Measurements from ENCODE around the gene HKDC1. TPM values are rescaled to one million over a fixed set of nuclear protein-coding genes. Genes with fewer than 3 reads are reported as not detected.

Gene HKDC1
- total RNA-seq, 1 experiment from 2014 or later = 1.7 TPM

DNA sequence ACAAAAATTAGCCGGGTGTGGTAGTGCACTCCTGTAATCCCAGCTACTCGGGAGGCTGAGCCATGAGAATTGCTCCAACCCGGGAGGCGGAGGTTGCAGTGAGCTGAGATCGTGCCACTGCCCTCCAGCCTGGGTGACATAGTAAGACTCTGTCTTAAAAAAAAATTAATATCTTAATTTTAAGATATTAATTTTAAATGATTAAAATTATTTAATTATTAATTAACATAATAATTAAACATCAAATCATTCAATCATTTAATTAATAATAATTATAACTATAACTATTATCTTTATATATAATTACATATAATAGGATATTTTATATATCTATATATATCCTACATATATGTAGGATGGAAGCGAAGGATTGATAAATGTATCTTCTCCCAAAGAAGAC, 56.4 kb downstream of the HKDC1 start:
- Histone ChIP-seq H3K27me3 (ENCODE audit: insufficient read depth, low read length) (no peaks in the 10 kb centered on the region), H3K9me2 (ENCODE audit: insufficient read depth) (no peaks in the 10 kb centered on the region), H3K36me3 (ENCODE audit: control insufficient read depth in 1 of 2, insufficient read depth in 2 of 2, low read length in 2 of 2) (no peaks in the 10 kb centered on the region), H3K9ac (ENCODE audit: low read length) (no peak overlapping the region), H3K79me2 (ENCODE audit: insufficient read depth, low read length) (no peaks in the 10 kb centered on the region), H3K4me2 (ENCODE audit: low read length) (no peak overlapping the region), H3K9me3 (ENCODE audit: control insufficient read depth in 1 of 2, insufficient read depth in 1 of 2, low read depth in 1 of 2, low read length in 2 of 2) (0 out of 4 replicates have a peak, but pooled peaks cover 3 to 6% of the 10 kb centered on the region in 2 experiments), H4K20me1 (ENCODE audit: insufficient read depth) (no peaks in the 10 kb centered on the region), H3K4me3 (replicated peaks in 1 of 2; ENCODE audit: low read depth in 1 of 2, low read length in 2 of 2) (no peak overlapping the region), H3K27ac (ENCODE audit: low read depth, low read length) (no peak overlapping the region), H3K4me1 (ENCODE audit: control insufficient read depth in 1 of 2, insufficient read depth in 2 of 2, low read length in 2 of 2) (no peaks in the 10 kb centered on the region), H2AFZ (ENCODE audit: low read depth, low read length, poor library complexity, severe bottlenecking) (no peak overlapping the region)
- BruUV-seq (replicated peaks) = no TSS peak
- TF ChIP-seq SP1 (IDR thresholded peaks at IDR 0.05; ENCODE audit: low read depth) = no peak
- DNase-seq (ENCODE audit: low read depth, low spot score) (no peak), ATAC-seq (no peak)
- intact Hi-C loops (cut with micrococcal nuclease) = no loop called here
- POLR2A ChIA-PET = no interaction called here
- CTCF ChIA-PET = no interaction called here
- RAD21 ChIA-PET (ENCODE audit: low non-redundant PET in 1 of 2, low total read pairs in 2 of 2, uncharacterized antibody in 2 of 2, unreplicated experiment in 2 of 2) = no interaction called here

- intact Hi-C loops (cut with micrococcal nuclease) = no loop called here
Measured at GRCh38 chr10:69278446-69278963, 58.4 kb downstream of the HKDC1 start, which contains the start of gene HK1. TSS of gene HK1 (plus strand) at chr10:69278496.

More at GRCh38 chr10:69278446-69278963, 58.4 kb downstream of the HKDC1 start, which contains the start of gene HK1:
- POLR2A ChIA-PET = no interaction called here
- Histone ChIP-seq H3K27me3 (ENCODE audit: insufficient read depth, low read length) (no peaks in the 10 kb centered on the region), H3K4me2 (ENCODE audit: low read length) (no peak within 1 kb of the TSS), H3K4me1 (ENCODE audit: control insufficient read depth in 1 of 2, insufficient read depth in 2 of 2, low read length in 2 of 2) (no peaks in the 10 kb centered on the region), H3K4me3 (replicated peaks in 1 of 2; ENCODE audit: low read depth in 1 of 2, low read length in 2 of 2) (no peak within 1 kb of the TSS), H3K9me2 (ENCODE audit: insufficient read depth) (no peaks in the 10 kb centered on the region), H2AFZ (ENCODE audit: low read depth, low read length, poor library complexity, severe bottlenecking) (no peak within 1 kb of the TSS), H3K9me3 (ENCODE audit: control insufficient read depth in 1 of 2, insufficient read depth in 1 of 2, low read depth in 1 of 2, low read length in 2 of 2) (no peaks in the 10 kb centered on the region), H4K20me1 (ENCODE audit: insufficient read depth) (no peaks in the 10 kb centered on the region), H3K9ac (ENCODE audit: low read length) (no peak within 1 kb of the TSS), H3K79me2 (ENCODE audit: insufficient read depth, low read length) (no peaks in the 10 kb centered on the region), H3K36me3 (ENCODE audit: control insufficient read depth in 1 of 2, insufficient read depth in 2 of 2, low read length in 2 of 2) (no peaks in the 10 kb centered on the region), H3K27ac (ENCODE audit: low read depth, low read length) (no peak within 1 kb of the TSS)
- no TSS peak for BruUV-seq (replicated peaks)
- RAD21 ChIA-PET (ENCODE audit: low non-redundant PET in 1 of 2, low total read pairs in 2 of 2, uncharacterized antibody in 2 of 2, unreplicated experiment in 2 of 2) = no interaction called here
- TF ChIP-seq JUND (IDR thresholded peaks at IDR 0.05) (no peak), FOSL1 (IDR thresholded peaks at IDR 0.05; ENCODE audit: low read depth) (no peak), ATF3 (IDR thresholded peaks at IDR 0.05) (no peak), REST (IDR thresholded peaks at IDR 0.05; ENCODE audit: low read depth) (no peak), TCF7L2 (IDR thresholded peaks at IDR 0.05; ENCODE audit: borderline replicate concordance, extremely low read depth, insufficient read depth, insufficient read length) (no peak), MAX (IDR thresholded peaks at IDR 0.05) (no peak), EGR1 (IDR thresholded peaks at IDR 0.05; ENCODE audit: low read depth) (no peak), POLR2AphosphoS5 (IDR thresholded peaks at IDR 0.05; ENCODE audit: low read depth, low read length) (no peak), EZH2 (IDR thresholded peaks at IDR 0.05) (no peak)
- ATAC-seq (no peak), DNase-seq (ENCODE audit: low read depth, low spot score) (no peak)
- CTCF ChIA-PET = no interaction called here
